ENCODE measurements around the gene FBXO21.

FBXO21 gene

DNA sequence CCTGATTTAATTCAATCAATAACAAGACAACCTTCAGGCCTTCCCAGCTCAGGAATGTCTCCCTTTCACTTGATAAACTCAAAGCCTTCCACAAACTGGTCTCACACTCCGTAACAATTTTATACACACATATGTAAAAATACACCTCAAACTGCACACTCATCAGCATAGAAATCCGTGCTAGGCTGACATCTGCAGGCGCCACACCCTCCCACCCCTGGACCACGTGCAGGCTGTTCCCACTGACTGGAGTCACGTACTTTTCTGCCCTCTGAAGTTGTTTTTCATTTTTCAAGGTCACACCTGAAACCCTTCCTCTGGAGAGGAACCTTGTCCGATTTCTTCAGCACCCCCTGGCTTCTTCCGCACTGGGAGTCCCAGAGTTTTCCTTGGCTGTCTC is 27.6 kb downstream of the FBXO21 start:
- Histone ChIP-seq H3K9me2 (replicated peaks; ENCODE audit: low read depth, low read length) (no peaks in the 10 kb centered on the region), H4K20me1 (ENCODE audit: insufficient read depth, low read length, poor library complexity, severe bottlenecking) (no peaks in the 10 kb centered on the region), H3K4me3 (ENCODE audit: low read length, poor library complexity, severe bottlenecking) (no peak overlapping the region), H3F3A (ENCODE audit: low read depth) (no peaks in the 10 kb centered on the region), H2AFZ (ENCODE audit: low read length) (no peak overlapping the region), H3K27me3 (ENCODE audit: insufficient read depth, low read length, poor library complexity, severe bottlenecking) (no peaks in the 10 kb centered on the region), H3K36me3 (ENCODE audit: insufficient read depth, low read length) (peaks cover 93% of the 10 kb centered on the region; the same call in 1 of the 2 replicates), H3K9me3 (ENCODE audit: insufficient read depth, low read depth, low read length) (no peaks in the 10 kb centered on the region), H3K4me2 (ENCODE audit: low read depth, low read length, poor library complexity, severe bottlenecking) (no peak overlapping the region), H3K9ac (ENCODE audit: low read depth, low read length, poor library complexity, severe bottlenecking) (no peak overlapping the region), H3K4me1 (ENCODE audit: insufficient read depth, low read length, poor library complexity, severe bottlenecking) (no peaks in the 10 kb centered on the region), H3K79me2 (ENCODE audit: insufficient read depth, low read length) (no peaks in the 10 kb centered on the region)
- TF ChIP-seq EZH2phosphoT487 (IDR thresholded peaks at IDR 0.05; ENCODE audit: borderline replicate concordance) = no peak
- TF ChIP-seq, protein P1, sequence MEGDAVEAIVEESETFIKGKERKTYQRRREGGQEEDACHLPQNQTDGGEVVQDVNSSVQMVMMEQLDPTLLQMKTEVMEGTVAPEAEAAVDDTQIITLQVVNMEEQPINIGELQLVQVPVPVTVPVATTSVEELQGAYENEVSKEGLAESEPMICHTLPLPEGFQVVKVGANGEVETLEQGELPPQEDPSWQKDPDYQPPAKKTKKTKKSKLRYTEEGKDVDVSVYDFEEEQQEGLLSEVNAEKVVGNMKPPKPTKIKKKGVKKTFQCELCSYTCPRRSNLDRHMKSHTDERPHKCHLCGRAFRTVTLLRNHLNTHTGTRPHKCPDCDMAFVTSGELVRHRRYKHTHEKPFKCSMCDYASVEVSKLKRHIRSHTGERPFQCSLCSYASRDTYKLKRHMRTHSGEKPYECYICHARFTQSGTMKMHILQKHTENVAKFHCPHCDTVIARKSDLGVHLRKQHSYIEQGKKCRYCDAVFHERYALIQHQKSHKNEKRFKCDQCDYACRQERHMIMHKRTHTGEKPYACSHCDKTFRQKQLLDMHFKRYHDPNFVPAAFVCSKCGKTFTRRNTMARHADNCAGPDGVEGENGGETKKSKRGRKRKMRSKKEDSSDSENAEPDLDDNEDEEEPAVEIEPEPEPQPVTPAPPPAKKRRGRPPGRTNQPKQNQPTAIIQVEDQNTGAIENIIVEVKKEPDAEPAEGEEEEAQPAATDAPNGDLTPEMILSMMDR (conservative IDR thresholded peaks at IDR 0.05; ENCODE audit: low read length) = no peak

DNA sequence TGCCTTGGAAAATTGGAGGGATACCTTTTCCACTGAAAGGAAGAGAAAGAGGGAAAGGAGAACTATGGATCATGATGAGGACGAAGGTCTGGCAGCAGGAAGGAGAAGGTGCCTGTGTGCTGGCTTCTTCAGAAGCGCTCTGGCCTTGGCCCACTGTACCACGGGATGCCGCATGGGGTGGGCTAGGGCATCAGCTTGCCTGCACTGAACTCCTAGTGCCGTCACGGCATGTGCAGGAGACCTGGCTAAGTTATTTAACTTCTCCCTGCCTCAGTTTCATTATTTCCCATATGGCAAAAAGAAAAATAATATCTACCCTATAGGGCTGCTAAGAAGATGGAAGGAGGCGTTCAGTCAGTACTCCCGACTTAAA is 28.1 kb downstream of the FBXO21 start:
- Histone ChIP-seq H2AFZ (ENCODE audit: low read length) (no peak overlapping the region), H3K9me3 (ENCODE audit: insufficient read depth, low read depth, low read length) (no peaks in the 10 kb centered on the region), H3K9ac (ENCODE audit: low read depth, low read length, poor library complexity, severe bottlenecking) (no peak overlapping the region), H3K36me3 (ENCODE audit: insufficient read depth, low read length) (peaks cover 93% of the 10 kb centered on the region; the same call in 1 of the 2 replicates), H3K79me2 (ENCODE audit: insufficient read depth, low read length) (no peaks in the 10 kb centered on the region), H3K27me3 (ENCODE audit: insufficient read depth, low read length, poor library complexity, severe bottlenecking) (no peaks in the 10 kb centered on the region), H3K4me2 (ENCODE audit: low read depth, low read length, poor library complexity, severe bottlenecking) (no peak overlapping the region), H4K20me1 (ENCODE audit: insufficient read depth, low read length, poor library complexity, severe bottlenecking) (no peaks in the 10 kb centered on the region), H3K4me1 (ENCODE audit: insufficient read depth, low read length, poor library complexity, severe bottlenecking) (no peaks in the 10 kb centered on the region), H3F3A (ENCODE audit: low read depth) (no peaks in the 10 kb centered on the region), H3K4me3 (ENCODE audit: low read length, poor library complexity, severe bottlenecking) (no peak overlapping the region), H3K9me2 (replicated peaks; ENCODE audit: low read depth, low read length) (no peaks in the 10 kb centered on the region)
- no peak for TF ChIP-seq EZH2phosphoT487 (IDR thresholded peaks at IDR 0.05; ENCODE audit: borderline replicate concordance)
- TF ChIP-seq, protein P1 (conservative IDR thresholded peaks at IDR 0.05; ENCODE audit: low read length) = no peak

DNA sequence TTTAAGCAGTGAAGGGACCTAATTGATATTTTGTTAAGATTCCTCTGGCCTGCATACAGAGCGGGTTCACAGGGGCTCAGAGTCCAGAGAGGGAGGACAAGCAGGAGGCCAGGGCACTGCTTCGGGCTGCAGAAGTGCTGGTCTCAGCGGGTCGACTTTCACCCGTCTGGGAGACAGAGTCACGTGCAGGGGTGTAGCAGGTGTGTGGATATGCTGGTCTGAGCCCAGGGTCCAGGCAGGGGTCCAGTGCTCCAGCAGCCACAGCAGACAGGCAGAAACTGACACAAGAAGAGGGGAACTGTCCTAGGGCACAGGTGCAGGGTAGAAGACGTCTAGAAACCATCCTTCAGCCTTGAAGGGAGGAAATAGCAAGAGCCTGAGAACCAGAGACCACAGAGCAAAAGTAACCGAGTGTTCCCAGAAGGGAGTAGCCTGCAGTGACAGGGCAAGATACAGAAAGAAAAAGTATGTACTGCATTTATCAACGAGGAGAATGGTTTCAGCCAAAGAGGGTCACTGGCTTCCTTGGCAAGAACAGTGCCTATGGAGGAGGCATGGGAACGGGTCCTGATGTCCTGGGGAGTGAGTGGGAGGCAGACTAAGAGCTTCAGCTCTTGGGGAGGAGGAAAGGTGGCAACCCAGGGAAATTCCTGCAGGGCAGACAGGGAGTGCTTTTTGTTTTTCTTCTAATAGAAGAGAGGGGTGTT is 28.7 kb downstream of the FBXO21 start:
- H3K9ac ChIP-seq (ENCODE audit: low read depth, low read length, poor library complexity, severe bottlenecking) = no peak overlapping the region
- no peaks in the 10 kb centered on the region for H4K20me1 ChIP-seq (ENCODE audit: insufficient read depth, low read length, poor library complexity, severe bottlenecking)
- H2AFZ ChIP-seq (ENCODE audit: low read length) = no peak overlapping the region
- TF ChIP-seq EZH2phosphoT487 (IDR thresholded peaks at IDR 0.05; ENCODE audit: borderline replicate concordance) = no peak
- TF ChIP-seq, protein P1 (conservative IDR thresholded peaks at IDR 0.05; ENCODE audit: low read length) = no peak
- H3K79me2 ChIP-seq (ENCODE audit: insufficient read depth, low read length) = no peaks in the 10 kb centered on the region
- no peak overlapping the region for H3K4me3 ChIP-seq (ENCODE audit: low read length, poor library complexity, severe bottlenecking)
- H3F3A ChIP-seq (ENCODE audit: low read depth) = no peaks in the 10 kb centered on the region
- H3K36me3 ChIP-seq (ENCODE audit: insufficient read depth, low read length) = peaks cover 93% of the 10 kb centered on the region; the same call in 1 of the 2 replicates
- H3K9me3 ChIP-seq (ENCODE audit: insufficient read depth, low read depth, low read length) = no peaks in the 10 kb centered on the region
- no peaks in the 10 kb centered on the region for H3K9me2 ChIP-seq (replicated peaks; ENCODE audit: low read depth, low read length)
- no peaks in the 10 kb centered on the region for H3K27me3 ChIP-seq (ENCODE audit: insufficient read depth, low read length, poor library complexity, severe bottlenecking)
- no peaks in the 10 kb centered on the region for H3K4me1 ChIP-seq (ENCODE audit: insufficient read depth, low read length, poor library complexity, severe bottlenecking)
- no peak overlapping the region for H3K4me2 ChIP-seq (ENCODE audit: low read depth, low read length, poor library complexity, severe bottlenecking)

Measured in Loucy (cell line).